ENCODE data around the gene TFDP1.

TFDP1 gene

GRCh38 chr13:113646921-113647340 is 62.4 kb downstream of the TFDP1 start:
- no peak for DNase-seq
- H3K4me2 ChIP-seq (ENCODE audit: insufficient read depth, low read length): no peak overlapping the region
- no peaks in the 10 kb centered on the region for H3K4me1 ChIP-seq (ENCODE audit: insufficient read depth, low read length)
- no peak overlapping the region for H3K9ac ChIP-seq (ENCODE audit: low read depth, low read length)
- no peak; the same call in 1 of the 3 replicates for ATAC-seq (ENCODE audit: insufficient read depth, low read depth)
- no peak for TF ChIP-seq CTCF (IDR thresholded peaks at IDR 0.05; ENCODE audit: borderline replicate concordance, extremely low read depth, low read length, poor library complexity, severe bottlenecking)
- no peak for TF ChIP-seq EZH2 (IDR thresholded peaks at IDR 0.05; ENCODE audit: borderline replicate concordance, low read depth, low read length, severe bottlenecking)
- H3K36me3 ChIP-seq (ENCODE audit: insufficient read depth, low read length): peaks cover 7% of the 10 kb centered on the region
- H3K4me3 ChIP-seq (ENCODE audit: low read depth in 1 of 2, low read length in 2 of 2): no peak overlapping the region
- H3K27ac ChIP-seq (ENCODE audit: low read length): no peak overlapping the region
- H3K79me2 ChIP-seq (ENCODE audit: insufficient read depth, low read length): no peaks in the 10 kb centered on the region
- H3K9me3 ChIP-seq (ENCODE audit: insufficient read depth, low read length, severe bottlenecking): no peaks in the 10 kb centered on the region
- peaks cover 7% of the 10 kb centered on the region for H4K20me1 ChIP-seq (ENCODE audit: insufficient read depth, low read length)
- H3K27me3 ChIP-seq (ENCODE audit: insufficient read depth, low read length, poor library complexity): no peaks in the 10 kb centered on the region
- no peak overlapping the region for H2AFZ ChIP-seq (ENCODE audit: low read depth, low read length)

GRCh38 chr13:113647351-113648215 is 63.0 kb downstream of the TFDP1 start:
- Histone ChIP-seq H3K9me3 (ENCODE audit: insufficient read depth, low read length, severe bottlenecking) (no peaks in the 10 kb centered on the region), H3K4me3 (ENCODE audit: low read depth in 1 of 2, low read length in 2 of 2) (no peak overlapping the region), H2AFZ (ENCODE audit: low read depth, low read length) (no peak overlapping the region), H3K79me2 (ENCODE audit: insufficient read depth, low read length) (no peaks in the 10 kb centered on the region), H3K36me3 (ENCODE audit: insufficient read depth, low read length) (0 out of 2 replicates have a peak, but pooled peaks cover under 1% of the 10 kb centered on the region), H3K27ac (ENCODE audit: low read length) (no peak overlapping the region), H4K20me1 (ENCODE audit: insufficient read depth, low read length) (peaks cover 7% of the 10 kb centered on the region), H3K9ac (ENCODE audit: low read depth, low read length) (no peak overlapping the region), H3K4me1 (ENCODE audit: insufficient read depth, low read length) (no peaks in the 10 kb centered on the region), H3K27me3 (ENCODE audit: insufficient read depth, low read length, poor library complexity) (no peaks in the 10 kb centered on the region), H3K4me2 (ENCODE audit: insufficient read depth, low read length) (no peak overlapping the region)
- ATAC-seq (ENCODE audit: insufficient read depth, low read depth) (no peak), DNase-seq (no peak)
- TF ChIP-seq CTCF (IDR thresholded peaks at IDR 0.05; ENCODE audit: borderline replicate concordance, extremely low read depth, low read length, poor library complexity, severe bottlenecking): no peak
- no peak for TF ChIP-seq EZH2 (IDR thresholded peaks at IDR 0.05; ENCODE audit: borderline replicate concordance, low read depth, low read length, severe bottlenecking)

- no peak for DNase-seq
- Histone ChIP-seq H3K27ac (ENCODE audit: low read length) (no peak overlapping the region), H3K9me3 (ENCODE audit: insufficient read depth, low read length, severe bottlenecking) (no peaks in the 10 kb centered on the region), H4K20me1 (ENCODE audit: insufficient read depth, low read length) (peaks cover 7% of the 10 kb centered on the region), H3K4me2 (ENCODE audit: insufficient read depth, low read length) (no peak overlapping the region), H3K4me3 (ENCODE audit: low read depth in 1 of 2, low read length in 2 of 2) (no peak overlapping the region), H3K27me3 (ENCODE audit: insufficient read depth, low read length, poor library complexity) (no peaks in the 10 kb centered on the region), H3K4me1 (ENCODE audit: insufficient read depth, low read length) (no peaks in the 10 kb centered on the region), H2AFZ (ENCODE audit: low read depth, low read length) (no peak overlapping the region), H3K79me2 (ENCODE audit: insufficient read depth, low read length) (no peaks in the 10 kb centered on the region), H3K9ac (ENCODE audit: low read depth, low read length) (no peak overlapping the region), H3K36me3 (ENCODE audit: insufficient read depth, low read length) (no peaks in the 10 kb centered on the region)
- TF ChIP-seq CTCF (IDR thresholded peaks at IDR 0.05; ENCODE audit: borderline replicate concordance, extremely low read depth, low read length, poor library complexity, severe bottlenecking) (no peak), EZH2 (IDR thresholded peaks at IDR 0.05; ENCODE audit: borderline replicate concordance, low read depth, low read length, severe bottlenecking) (no peak)
- ATAC-seq (ENCODE audit: insufficient read depth, low read depth): no peak
Measured at GRCh38 chr13:113648216-113648610, 63.7 kb downstream of the TFDP1 start.
